ENCODE measurements around the gene CCDC154.
"Not testable (repeated sequence)": the region's sequence is repeated elsewhere in the genome, so short reads cannot be mapped to it uniquely, and the experiment has no call there.

CCDC154 gene, protein sequence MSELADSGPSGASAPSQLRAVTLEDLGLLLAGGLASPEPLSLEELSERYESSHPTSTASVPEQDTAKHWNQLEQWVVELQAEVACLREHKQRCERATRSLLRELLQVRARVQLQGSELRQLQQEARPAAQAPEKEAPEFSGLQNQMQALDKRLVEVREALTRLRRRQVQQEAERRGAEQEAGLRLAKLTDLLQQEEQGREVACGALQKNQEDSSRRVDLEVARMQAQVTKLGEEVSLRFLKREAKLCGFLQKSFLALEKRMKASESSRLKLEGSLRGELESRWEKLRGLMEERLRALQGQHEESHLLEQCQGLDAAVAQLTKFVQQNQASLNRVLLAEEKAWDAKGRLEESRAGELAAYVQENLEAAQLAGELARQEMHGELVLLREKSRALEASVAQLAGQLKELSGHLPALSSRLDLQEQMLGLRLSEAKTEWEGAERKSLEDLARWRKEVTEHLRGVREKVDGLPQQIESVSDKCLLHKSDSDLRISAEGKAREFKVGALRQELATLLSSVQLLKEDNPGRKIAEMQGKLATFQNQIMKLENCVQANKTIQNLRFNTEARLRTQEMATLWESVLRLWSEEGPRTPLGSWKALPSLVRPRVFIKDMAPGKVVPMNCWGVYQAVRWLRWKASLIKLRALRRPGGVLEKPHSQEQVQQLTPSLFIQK

GRCh38 chr16:1443980-1444729 lies at the start of gene CCDC154:
TSS of gene CCDC154 (minus strand) at chr16:1444556. CDS start at chr16:1444322, 234 bp downstream.
- no peak for DNase-seq (ENCODE audit: low spot score)

- DNase-seq (ENCODE audit: low spot score), result peak; percentile 58
Observed at GRCh38 chr16:1493746-1494094, 49.4 kb upstream of the CCDC154 start.

- peak; percentile 99 for DNase-seq (ENCODE audit: low spot score)
Observed at GRCh38 chr16:1492923-1493745, 48.8 kb upstream of the CCDC154 start, which contains the start of gene TELO2. TSS of gene TELO2 (plus strand) at chr16:1493360. CDS start at chr16:1494282, 922 bp downstream.

DNA sequence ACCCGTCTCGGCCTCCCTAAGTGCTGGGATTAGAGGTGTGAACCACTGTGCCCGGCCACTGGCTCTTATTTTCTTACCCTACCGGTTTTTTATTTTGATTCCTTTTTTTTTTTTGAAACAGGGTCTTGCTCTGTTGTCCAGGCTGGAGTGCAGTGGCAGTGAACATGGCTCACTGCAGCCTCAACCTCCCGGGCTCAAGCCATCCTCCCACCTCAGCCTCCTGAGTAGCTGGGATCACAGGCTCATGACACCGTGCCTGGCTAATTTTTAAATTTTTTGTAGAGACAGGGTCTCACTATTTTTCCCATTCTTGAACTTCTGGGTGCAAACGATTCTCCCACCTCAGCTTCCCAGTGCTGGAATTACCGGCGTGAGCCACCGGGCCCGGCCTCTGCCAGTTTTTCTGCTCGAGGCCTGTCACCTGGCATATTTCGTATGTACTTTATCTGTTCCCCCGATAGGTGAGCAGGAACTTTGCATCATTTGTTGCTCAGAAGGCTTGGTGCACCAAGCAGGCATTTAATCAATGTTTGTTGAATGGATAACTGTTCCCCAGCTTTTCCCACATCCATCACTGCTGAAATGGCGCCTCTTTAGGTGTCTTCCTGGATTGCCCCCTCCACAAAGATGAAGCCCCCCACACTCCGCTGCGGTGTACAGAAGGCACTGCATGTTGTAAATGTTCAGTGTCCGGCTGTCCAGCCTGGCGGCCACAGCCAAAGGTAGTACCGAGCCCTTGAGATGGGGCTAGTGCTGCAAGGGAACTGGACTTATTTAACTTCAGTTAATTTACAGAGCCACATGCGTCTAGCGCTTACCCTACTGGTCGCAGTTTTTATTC lies 47.9 kb upstream of the CCDC154 start:
- no peak for DNase-seq (ENCODE audit: low spot score)

GRCh38 chr16:1491327-1491726 lies 47.0 kb upstream of the CCDC154 start:
- no peak for DNase-seq (ENCODE audit: low spot score)

DNA sequence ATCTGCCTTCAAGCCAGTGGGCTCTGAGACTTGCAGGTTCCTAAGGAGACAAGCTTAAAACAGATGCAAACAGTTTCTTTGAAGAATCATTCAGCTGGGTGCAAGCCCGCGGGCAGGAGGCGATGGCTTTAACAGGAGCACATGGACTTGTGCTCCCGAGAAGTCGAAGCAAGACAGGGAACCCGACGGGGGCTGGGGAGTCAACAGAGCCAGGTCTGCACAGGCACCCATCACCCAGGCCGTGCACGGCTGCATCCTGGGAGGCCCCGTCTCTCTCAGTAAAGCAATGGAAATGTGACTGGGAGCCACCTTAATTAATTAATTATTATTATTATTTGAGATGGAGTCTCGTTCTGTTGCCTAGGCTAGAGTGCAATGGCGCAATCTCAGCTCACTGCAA lies 44.7 kb upstream of the CCDC154 start:
- no peak for DNase-seq (ENCODE audit: low spot score)

DNA sequence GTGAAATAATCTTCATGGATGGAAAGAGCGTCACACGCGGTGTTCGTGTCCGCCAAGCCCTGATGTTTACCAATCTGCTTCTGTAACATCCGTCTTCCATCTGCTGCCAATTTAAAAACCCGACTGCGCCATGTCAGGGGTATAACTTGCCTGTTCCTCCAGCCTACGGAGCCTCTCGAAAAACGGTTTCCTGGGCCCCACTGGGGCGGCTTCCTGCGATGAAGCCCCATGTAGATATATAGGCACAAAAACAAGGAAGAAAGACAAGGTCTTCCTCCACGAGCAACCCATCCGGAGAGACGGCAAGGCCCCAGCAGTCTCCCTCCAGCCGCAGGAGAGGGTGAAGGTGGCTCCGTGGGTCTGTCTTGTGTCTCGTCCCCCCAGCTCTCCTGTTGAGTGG lies 44.3 kb upstream of the CCDC154 start, which contains the start of gene PTX4:
PTX4 (minus strand) TSS at position 326 of the 400 bp plus-strand sequence; CDS start at position 291, 35 bp downstream.
- DNase-seq (ENCODE audit: low spot score), result no peak

- no peak for DNase-seq (ENCODE audit: low spot score)
Observed at GRCh38 chr16:1488054-1488601, 43.8 kb upstream of the CCDC154 start.

DNA sequence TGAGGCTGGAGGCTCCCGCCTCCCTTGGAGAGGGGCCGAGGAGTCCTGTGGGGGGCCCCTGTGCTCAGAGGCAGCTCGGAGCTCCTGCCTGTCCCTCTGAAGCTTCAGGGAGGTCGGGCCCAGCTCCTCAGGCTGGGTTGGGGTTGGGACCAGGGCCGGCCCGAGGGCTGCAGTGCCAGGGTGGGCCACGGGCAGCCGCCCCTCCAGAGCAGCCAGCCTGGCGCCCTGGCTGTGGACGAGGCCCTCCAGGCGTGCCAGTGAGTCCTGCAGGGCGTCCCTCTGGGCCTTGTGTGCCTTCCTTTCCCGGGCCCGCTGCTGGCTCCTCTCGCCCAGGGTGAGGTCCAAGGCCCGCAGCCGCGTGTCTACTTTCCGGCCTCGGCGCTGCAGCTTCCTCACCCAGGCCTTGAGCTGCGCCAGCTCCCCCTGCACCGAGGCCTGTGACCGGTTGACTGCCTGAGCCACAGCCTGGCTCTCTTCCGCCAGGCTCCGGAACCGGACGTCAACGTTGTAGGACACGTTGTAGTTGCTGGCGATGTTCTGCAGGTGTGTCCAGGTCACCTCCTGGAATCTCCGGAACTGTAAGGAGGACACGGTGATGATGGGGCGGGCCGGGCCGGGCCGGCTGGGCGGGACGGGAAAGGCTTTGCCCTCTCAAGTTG lies 43.2 kb upstream of the CCDC154 start:
- no peak for DNase-seq (ENCODE audit: low spot score)

GRCh38 chr16:1486551-1487390 lies 42.4 kb upstream of the CCDC154 start:
- DNase-seq (ENCODE audit: low spot score), result no peak

GRCh38 chr16:1485847-1486496 lies 41.6 kb upstream of the CCDC154 start:
- no peak for DNase-seq (ENCODE audit: low spot score)

GRCh38 chr16:1481906-1482835 lies 37.8 kb upstream of the CCDC154 start:
- no peak for DNase-seq (ENCODE audit: low spot score)

GRCh38 chr16:1478937-1479336 lies 34.6 kb upstream of the CCDC154 start:
- DNase-seq (ENCODE audit: low spot score), result not testable (repeated sequence)

GRCh38 chr16:1477033-1477432 lies 32.7 kb upstream of the CCDC154 start:
- no peak for DNase-seq (ENCODE audit: low spot score)

DNA sequence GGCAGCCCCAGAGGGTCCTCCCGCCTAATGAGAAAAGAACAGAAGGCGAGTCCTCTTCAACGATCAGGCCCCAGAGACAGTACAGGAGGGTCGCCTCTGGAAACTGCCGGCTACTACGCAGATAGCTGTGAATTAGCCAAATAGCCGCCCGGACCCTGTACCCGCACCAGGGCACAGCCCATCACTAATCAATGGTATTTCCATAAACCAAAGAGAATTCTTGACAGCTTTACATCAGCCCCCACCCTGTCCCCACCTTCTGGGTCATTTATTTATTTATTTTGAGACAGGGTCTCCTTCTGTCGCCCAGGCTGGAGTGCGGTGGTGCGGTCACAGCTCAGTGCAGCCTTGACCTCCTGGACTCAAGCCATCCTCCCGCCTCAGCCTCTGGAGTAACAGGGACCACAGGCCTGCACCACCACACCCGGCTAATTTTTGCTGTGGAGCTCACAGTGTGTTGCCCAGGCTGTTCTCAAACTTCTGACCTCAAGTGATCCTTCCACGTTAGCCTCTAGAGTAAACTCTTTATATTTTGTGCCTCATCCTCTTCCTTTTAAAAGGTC lies 31.3 kb upstream of the CCDC154 start:
- DNase-seq (ENCODE audit: low spot score), result no peak

- DNase-seq (ENCODE audit: low spot score), result peak; percentile 98
Observed at GRCh38 chr16:1474796-1475551, 30.6 kb upstream of the CCDC154 start, which contains the start of gene CLCN7. TSS of gene CLCN7 (minus strand) at chr16:1475028. CDS start at chr16:1474974, 54 bp downstream.

Measured in AG08396 (cell line).